Lower lobe of right lung (tissue), 2 donors: ENCODE measurements around the gene CRABP2. TPM values are rescaled to one million over a fixed set of nuclear protein-coding genes. Genes with fewer than 3 reads are reported as not detected.

Experiments used
- ATAC-seq, 2 donors: fragments of 200-7000 bp; cut with Tn5 transposase; one replicate each; pipeline ENCODE4 v1.9.1; 2020 to 2022; ENCODE audit warnings: mild to moderate bottlenecking in 2 of 2, moderate library complexity in 2 of 2
- DNase-seq: peaks from one replicate; pipeline ENCODE4 v3.0.0-alpha.2; 2020
- H3K27ac ChIP-seq: fragments of 200-600 bp; one replicate; pipeline ENCODE4 v1.8.0; 2022
- H3K27me3 ChIP-seq: fragments of 200-600 bp; one replicate; pipeline ENCODE4 v1.8.0; 2022; ENCODE audit warnings: low read depth
- H3K36me3 ChIP-seq: fragments of 200-600 bp; one replicate; pipeline ENCODE4 v1.8.0; 2022; ENCODE audit warnings: mild to moderate bottlenecking
- H3K4me1 ChIP-seq: fragments of 200-600 bp; one replicate; pipeline ENCODE4 v1.8.0; 2022
- H3K4me3 ChIP-seq: fragments of 200-600 bp; one replicate; pipeline ENCODE4 v1.8.0; 2022; ENCODE audit warnings: mild to moderate bottlenecking
- H3K9me3 ChIP-seq: fragments of 200-600 bp; one replicate; pipeline ENCODE4 v1.8.0; 2022
- intact Hi-C: fragments of 100-400 bp; cut with DNase I; formaldehyde crosslinking; loops from one replicate; pipeline ENCODE4 v1.11.0; 2022
- total RNA-seq: library from RNA; stranded (reverse); fragmentation: NEBNext Ultra II Directional; extraction: Animal tissue kit (Norgen Biotek cat#: 25700); gene quantifications from one replicate; pipeline ENCODE4 v1.2.1, GENCODE V29; 2021
- TF ChIP-seq, protein P1 (sequence below): fragments of 200-600 bp; IDR thresholded peaks from one replicate; pipeline ENCODE4 v1.8.0; 2022; ENCODE audit warnings: antibody characterized with exemption, mild to moderate bottlenecking
- donor health status: DM: no; HTN: yes; CAD: no; lungs with severe emphysema.

Gene CRABP2
- total RNA-seq, 1 donor from 2014 or later, result 2.1 TPM

DNA sequence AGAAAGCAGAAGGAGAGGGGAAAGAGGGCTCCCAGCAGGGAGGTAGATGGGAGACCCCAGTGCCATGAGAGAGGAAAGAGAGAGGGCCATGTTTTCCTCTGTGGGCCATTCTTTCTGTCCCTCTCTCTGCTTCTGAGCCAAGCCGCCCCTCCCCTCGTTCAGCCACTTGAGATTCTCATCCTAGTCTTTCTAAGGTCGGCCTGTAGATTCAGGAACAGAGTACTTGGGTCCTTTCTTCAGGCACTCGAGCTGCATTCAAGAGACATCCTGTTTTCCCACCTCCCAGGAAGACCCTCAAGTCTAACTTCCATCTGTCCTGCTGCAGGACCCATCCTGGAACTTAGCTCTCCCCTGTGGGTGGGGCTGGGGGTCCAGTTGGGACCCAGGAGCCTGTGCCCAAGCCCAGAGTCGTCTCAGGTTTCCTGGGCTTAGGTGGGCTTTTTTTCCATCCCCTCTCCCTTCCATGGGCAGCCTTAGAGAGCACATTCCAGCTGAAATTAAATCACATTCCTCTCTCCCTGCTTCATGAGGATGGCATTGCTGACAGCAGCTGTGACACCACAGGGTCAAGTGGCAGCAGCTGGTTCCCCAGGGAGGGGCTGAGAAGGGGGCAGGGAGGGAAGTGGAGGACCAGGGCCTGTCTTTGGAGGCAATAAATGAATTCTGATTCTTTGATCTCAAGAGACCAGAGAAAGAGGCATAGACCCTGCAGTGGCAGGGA lies 41.2 kb downstream of the CRABP2 start:
- TF ChIP-seq, protein P1, sequence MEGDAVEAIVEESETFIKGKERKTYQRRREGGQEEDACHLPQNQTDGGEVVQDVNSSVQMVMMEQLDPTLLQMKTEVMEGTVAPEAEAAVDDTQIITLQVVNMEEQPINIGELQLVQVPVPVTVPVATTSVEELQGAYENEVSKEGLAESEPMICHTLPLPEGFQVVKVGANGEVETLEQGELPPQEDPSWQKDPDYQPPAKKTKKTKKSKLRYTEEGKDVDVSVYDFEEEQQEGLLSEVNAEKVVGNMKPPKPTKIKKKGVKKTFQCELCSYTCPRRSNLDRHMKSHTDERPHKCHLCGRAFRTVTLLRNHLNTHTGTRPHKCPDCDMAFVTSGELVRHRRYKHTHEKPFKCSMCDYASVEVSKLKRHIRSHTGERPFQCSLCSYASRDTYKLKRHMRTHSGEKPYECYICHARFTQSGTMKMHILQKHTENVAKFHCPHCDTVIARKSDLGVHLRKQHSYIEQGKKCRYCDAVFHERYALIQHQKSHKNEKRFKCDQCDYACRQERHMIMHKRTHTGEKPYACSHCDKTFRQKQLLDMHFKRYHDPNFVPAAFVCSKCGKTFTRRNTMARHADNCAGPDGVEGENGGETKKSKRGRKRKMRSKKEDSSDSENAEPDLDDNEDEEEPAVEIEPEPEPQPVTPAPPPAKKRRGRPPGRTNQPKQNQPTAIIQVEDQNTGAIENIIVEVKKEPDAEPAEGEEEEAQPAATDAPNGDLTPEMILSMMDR, result no peak
- Histone ChIP-seq H3K4me3 (no peak overlapping the region), H3K4me1 (peaks cover 97% of the 10 kb centered on the region), H3K27me3 (no peaks in the 10 kb centered on the region), H3K27ac (peak overlapping the region; percentile 76), H3K9me3 (no peaks in the 10 kb centered on the region), H3K36me3 (no peaks in the 10 kb centered on the region)
- no peak for DNase-seq
- ATAC-seq, result no peak
- intact Hi-C loops, result no loop called here

DNA sequence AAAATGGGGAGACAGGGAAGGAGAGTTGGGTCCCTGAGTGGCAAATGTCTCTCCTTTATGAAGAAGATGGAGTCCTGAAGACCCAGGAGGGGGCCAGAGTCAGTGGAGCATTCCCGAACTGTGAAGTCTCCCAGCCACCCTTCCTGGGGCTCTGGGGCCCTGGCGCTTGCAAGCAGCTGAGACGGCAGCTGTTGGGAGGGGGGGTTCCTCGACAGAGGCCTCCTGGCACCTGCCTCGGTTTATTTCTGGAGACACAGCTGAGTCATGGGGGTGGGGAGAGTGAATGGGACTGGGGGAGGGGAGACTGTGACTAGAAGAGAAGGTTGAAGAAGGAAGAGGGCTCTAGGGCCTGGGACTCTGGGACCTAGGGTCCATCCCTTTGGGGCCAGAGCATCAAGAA lies 42.2 kb downstream of the CRABP2 start:
- ATAC-seq (no peak), DNase-seq (no peak)
- Histone ChIP-seq H3K36me3 (no peaks in the 10 kb centered on the region), H3K27me3 (no peaks in the 10 kb centered on the region), H3K4me3 (no peak overlapping the region), H3K27ac (peak overlapping the region; percentile 76), H3K9me3 (no peaks in the 10 kb centered on the region), H3K4me1 (peaks cover 94% of the 10 kb centered on the region)
- TF ChIP-seq, protein P1, result no peak
- intact Hi-C loops, result no loop called here

- no peak for ATAC-seq
- Histone ChIP-seq H3K36me3 (no peaks in the 10 kb centered on the region), H3K4me1 (peaks cover 92% of the 10 kb centered on the region), H3K27ac (peak overlapping the region; percentile 76), H3K9me3 (no peaks in the 10 kb centered on the region), H3K27me3 (no peaks in the 10 kb centered on the region), H3K4me3 (no peak overlapping the region)
- no peak for DNase-seq
- TF ChIP-seq, protein P1, result no peak
- intact Hi-C loops, result no loop called here
Observed at GRCh38 chr1:156662800-156663055, 42.7 kb downstream of the CRABP2 start.

DNA sequence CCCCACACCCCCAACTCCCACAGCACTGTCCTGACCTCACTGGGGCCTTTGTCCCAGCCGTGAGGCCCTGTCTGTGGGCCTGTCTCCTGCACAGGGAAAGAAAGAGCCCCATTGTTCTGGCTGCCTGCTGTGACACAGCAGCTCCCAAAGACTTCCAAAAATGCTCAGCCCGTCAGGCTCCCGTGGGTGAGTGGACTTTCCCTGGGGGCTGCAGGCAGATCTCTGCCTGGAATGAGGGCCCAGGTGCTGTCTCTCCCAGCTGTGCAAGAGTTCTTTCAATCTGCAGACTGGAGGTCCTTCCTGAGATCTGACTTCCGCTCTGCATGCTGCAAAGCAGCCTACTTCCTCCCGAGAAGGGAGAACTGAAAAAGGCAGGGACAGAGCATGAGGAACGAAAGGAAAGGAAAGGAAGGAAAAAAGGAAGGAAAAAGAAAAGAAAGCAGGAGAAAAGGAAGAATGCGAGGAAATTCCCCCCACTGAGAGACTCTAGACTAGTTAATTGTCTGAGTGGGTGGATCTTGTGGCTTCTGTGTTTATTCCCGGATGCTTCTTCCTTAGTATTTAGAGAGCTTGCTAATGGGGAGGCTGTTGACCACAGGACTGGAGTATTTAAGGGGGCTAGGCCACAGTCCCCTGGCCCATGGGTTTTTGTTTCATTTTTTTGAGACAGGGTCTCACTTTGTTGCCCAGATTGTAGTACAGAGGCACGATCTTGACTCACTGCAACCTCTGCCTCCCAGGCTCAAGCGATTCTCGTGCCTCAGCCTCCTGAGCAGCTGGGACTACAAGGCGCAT lies 43.2 kb downstream of the CRABP2 start:
- peak overlapping the region; percentile 76 for H3K27ac ChIP-seq
- no peaks in the 10 kb centered on the region for H3K36me3 ChIP-seq
- no peak for DNase-seq
- peaks cover under 1% of the 10 kb centered on the region for H3K27me3 ChIP-seq
- TF ChIP-seq, protein P1, result no peak
- no peak for ATAC-seq
- H3K9me3 ChIP-seq, result no peaks in the 10 kb centered on the region
- peaks cover 92% of the 10 kb centered on the region for H3K4me1 ChIP-seq
- intact Hi-C loops, result no loop called here
- no peak overlapping the region for H3K4me3 ChIP-seq

DNA sequence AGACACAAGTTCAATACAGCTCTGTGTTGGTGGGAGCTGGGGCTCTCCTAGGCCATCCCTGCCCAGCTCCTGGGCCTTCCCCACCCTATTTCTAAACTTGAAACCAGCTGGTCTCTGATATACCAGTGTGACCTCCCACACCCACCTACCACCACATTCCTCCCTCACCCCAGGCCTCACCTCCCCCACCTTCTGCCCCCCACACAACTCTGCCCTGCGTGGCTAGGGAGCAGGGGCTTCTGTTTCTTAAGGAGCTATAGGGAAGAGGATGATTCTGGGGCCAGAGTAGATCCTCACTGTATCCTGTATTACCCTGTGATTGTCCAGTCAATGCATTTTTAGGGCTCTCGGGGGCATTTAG lies 44.7 kb downstream of the CRABP2 start:
- H3K4me1 ChIP-seq, result peaks cover 86% of the 10 kb centered on the region

More for the DNA sequence above, 44.7 kb downstream of the CRABP2 start:
- DNase-seq (no peak), ATAC-seq (no peak)
- intact Hi-C loops, result no loop called here
- peak overlapping the region; percentile 76 for H3K27ac ChIP-seq
- H3K9me3 ChIP-seq, result no peaks in the 10 kb centered on the region
- peak overlapping the region; percentile 23 for H3K4me3 ChIP-seq
- TF ChIP-seq, protein P1, result no peak
- peaks cover 15% of the 10 kb centered on the region for H3K27me3 ChIP-seq
- H3K36me3 ChIP-seq, result no peaks in the 10 kb centered on the region
